Left cardiac atrium (tissue), 4 donors: ENCODE data around the gene AUTS2. TPM values are rescaled to one million over a fixed set of nuclear protein-coding genes. Genes with fewer than 3 reads are reported as not detected.

Source experiments
- ATAC-seq, 2 donors: fragments of 200-7000 bp; cut with Tn5 transposase; one replicate each; pipeline ENCODE4 v1.9.1; 2020; ENCODE audit warnings: mild to moderate bottlenecking in 2 of 2, moderate library complexity in 2 of 2
- DNase-seq: peaks from one replicate; pipeline ENCODE4 v3.0.0-alpha.2; 2020
- intact Hi-C, 2 donors: fragments of 100-400 bp; cut with DNase I; formaldehyde crosslinking; loops; one replicate each; pipeline versions ENCODE4 v1.14.1 to v1.15.1; 2022 to 2023
- total RNA-seq, 2 donors: library from RNA; stranded (reverse); fragmentation: NEBNext Ultra II Directional; extraction: Animal tissue kit (Norgen Biotek cat#: 25700); gene quantifications; one replicate each; pipeline ENCODE4 v1.2.1, GENCODE V29; 2021
- donor health status: DM: no; HTN: yes; CAD: no.
- donor health status: DM: no; HTN: yes; CAD: no; lungs with severe emphysema.
- donor health status: DM: yes; HTN: yes; CAD: no.
- donor health status: Dilated cardiomyopathy.

The AUTS2 gene
- total RNA-seq, 2 donors from 2014 or later, result 10.5 to 15.2 TPM

- DNase-seq (no peak), ATAC-seq (no peak)
- intact Hi-C loops, result no loop called here
Observed at GRCh38 chr7:69882269-69882668, 284.0 kb downstream of the AUTS2 start.

GRCh38 chr7:69883399-69883891 is 285.2 kb downstream of the AUTS2 start:
- ATAC-seq, result no peak
- no peak for DNase-seq
- intact Hi-C loops, result no loop called here

- ATAC-seq, result no peak
- no peak for DNase-seq
- intact Hi-C loops, result no loop called here
Observed at GRCh38 chr7:69885431-69885830, 287.2 kb downstream of the AUTS2 start.

DNA sequence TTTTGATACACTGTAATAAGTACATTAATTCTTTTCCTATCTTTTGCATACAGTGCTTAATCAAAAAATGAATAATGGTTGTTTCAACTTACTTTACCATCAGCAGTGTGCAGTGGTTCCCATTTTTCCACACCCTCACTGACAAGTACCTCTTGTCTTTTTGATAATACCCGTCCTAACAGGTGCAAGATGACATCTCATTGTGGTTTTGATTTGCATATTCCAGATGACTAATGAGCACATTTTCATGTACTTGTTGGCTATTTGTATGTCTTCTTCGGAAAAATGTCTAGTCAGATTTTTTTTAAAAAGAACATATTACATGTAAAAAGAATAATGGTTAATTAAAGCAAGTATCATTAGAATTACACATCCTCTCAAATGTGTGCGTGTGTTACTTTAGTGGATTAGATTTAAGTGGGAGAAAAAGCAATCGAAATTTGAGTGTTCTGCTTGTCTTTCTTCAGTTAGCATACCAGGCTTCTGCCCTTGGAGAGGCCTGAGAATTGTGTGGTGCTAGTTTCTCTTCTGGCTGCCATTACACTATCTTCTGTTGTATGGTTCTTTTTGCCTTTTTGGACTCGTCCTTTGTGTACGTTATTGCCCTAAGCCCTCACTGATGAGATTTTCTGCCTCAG is 291.2 kb downstream of the AUTS2 start:
- ATAC-seq, result no peak
- intact Hi-C loops, result no loop called here
- no peak for DNase-seq

- ATAC-seq (peak in 1 of 2 donors; percentile 27), DNase-seq (no peak)
- intact Hi-C loops, result loop anchor here in 1 of 2 donors (10.0 kb wide), 1 partner anchor 295 kb away; the partner anchor contains the start of gene AUTS2
Observed at GRCh38 chr7:69889976-69890351, 291.7 kb downstream of the AUTS2 start.

DNA sequence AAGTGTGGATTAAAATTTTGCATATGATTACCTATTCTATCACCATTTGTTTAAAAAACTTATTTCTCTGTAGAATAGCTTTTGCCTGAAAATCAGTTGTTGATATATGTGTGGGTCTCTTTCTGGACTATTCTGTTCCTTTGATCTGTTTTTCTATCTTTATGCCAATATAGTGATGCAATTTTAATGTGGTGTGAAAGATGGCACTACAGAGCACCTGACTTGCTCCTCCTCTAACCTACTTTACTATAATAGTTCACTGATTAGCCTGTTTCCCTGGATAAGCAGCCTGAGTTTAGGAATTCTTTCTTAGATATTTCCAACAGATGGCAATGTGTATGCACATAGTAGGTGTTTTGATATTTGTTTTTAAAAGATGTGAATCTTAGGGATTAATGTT is 294.5 kb downstream of the AUTS2 start:
- ATAC-seq (no peak), DNase-seq (no peak)
- intact Hi-C loops, result loop anchor here in 1 of 2 donors (10.0 kb wide), 1 partner anchor 298 kb away; the partner anchor contains the start of gene AUTS2

DNA sequence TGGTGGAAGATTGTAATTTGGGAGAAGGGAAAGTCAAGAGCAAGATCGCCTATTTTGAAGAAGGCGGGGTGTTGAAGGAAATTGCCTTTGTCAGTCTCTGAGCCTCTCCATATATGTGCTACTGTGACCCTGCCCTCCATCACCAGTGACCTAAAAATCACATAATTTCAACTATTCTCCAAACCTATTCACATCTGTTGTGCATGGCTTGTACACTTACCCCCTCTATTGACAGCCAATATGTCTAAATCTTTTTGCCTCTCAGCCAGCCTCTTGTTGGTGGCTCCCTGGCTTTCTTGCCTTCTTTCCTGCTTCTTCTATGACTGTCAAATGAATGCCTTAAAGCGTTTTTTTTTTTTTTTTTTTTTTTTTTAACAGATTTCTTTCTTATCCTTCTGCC is 295.6 kb downstream of the AUTS2 start:
- intact Hi-C loops, result loop anchor here in 1 of 2 donors (10.0 kb wide), 1 partner anchor 299 kb away; the partner anchor contains the start of gene AUTS2
- DNase-seq (no peak), ATAC-seq (peak in 1 of 2 donors; percentile 23)

DNA sequence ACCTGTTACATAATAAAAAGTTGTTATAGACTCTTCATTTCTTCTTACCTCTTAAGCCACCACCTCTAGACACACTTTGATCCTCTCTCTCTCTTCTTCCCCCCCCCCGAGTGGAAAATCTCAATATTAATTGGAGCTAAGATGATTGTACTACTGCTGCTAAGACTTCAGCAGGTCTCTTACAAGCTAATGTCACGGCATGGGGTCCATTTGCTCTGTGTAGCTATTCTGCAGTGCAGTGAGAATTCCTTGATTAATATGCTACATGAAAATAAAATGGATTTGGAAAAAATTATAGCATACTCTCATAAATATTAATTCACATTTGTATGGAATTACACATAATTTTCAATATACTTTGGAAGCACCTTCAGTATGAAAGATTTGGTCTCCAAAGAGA is 297.2 kb downstream of the AUTS2 start:
- intact Hi-C loops, result loop anchor here in 1 of 2 donors (10.0 kb wide), 1 partner anchor 301 kb away; the partner anchor contains the start of gene AUTS2
- ATAC-seq, result no peak
- DNase-seq, result no peak

GRCh38 chr7:69896121-69896520 is 297.8 kb downstream of the AUTS2 start:
- no peak for DNase-seq
- ATAC-seq, result no peak
- intact Hi-C loops, result loop anchor here in 1 of 2 donors (10.0 kb wide), 1 partner anchor 301 kb away; the partner anchor contains the start of gene AUTS2

DNA sequence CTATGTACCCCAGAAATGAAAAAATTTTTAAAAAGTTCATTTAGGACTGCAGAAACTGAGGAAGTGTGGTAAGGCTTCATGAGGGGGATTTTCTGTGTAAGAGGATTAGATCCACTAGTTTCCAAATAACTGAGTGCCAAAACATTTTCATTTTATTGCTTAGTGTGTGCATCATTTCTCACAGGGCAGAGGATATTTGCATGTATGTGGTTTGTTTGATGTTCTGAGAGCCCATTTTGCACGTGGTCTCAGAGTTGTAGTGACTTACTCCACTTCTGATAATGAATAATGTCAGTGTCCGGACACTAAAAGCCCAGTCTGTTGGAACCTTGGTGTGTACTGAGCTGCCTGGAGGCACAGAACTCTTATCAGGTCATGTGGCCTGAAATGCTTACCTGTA is 299.9 kb downstream of the AUTS2 start:
- intact Hi-C loops, result loop anchor here in 1 of 2 donors (10.0 kb wide), 1 partner anchor 303 kb away; the partner anchor contains the start of gene AUTS2
- DNase-seq, result no peak
- ATAC-seq, result no peak

GRCh38 chr7:69903410-69903809 is 305.1 kb downstream of the AUTS2 start:
- intact Hi-C loops, result no loop called here
- ATAC-seq (no peak), DNase-seq (no peak)

DNA sequence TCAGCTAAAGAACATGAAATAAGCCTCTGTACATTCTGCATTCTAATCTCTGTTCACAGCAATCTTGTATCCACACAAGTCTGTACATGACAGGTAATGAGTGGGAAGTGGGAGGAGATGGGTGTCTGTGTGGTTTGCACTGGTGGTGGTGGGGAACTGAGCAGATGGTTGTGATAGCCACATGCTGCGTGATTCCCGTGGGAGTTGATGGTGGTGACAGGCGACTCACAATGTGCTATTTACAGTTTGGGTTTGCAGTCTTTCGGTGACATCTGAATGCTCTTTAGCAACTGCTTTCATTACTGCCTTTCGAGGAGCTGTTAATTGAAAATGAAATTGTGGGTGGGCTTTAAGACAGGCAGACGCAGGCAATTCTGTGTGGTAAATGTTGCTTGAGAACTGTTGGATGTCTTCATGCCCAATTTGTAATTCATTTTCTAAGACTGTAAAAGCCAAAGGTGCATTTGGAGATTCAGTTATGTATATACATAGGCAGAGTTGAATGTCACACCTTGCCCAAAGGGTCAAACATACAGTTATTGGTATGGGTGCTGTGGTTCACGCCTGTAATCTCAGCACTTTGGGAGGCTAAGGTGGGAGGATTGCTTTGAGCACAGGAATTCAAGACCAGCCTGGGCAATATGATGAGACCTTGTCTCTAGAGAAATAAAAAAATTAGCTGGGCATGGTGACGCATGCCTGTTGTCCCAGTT is 308.2 kb downstream of the AUTS2 start:
- intact Hi-C loops, result no loop called here
- DNase-seq (no peak), ATAC-seq (no peak)

GRCh38 chr7:69907720-69908119 is 309.4 kb downstream of the AUTS2 start:
- ATAC-seq (no peak), DNase-seq (no peak)
- intact Hi-C loops, result no loop called here

- DNase-seq, result no peak
- intact Hi-C loops, result no loop called here
- no peak for ATAC-seq
Observed at GRCh38 chr7:69908454-69908853, 310.2 kb downstream of the AUTS2 start.

DNA sequence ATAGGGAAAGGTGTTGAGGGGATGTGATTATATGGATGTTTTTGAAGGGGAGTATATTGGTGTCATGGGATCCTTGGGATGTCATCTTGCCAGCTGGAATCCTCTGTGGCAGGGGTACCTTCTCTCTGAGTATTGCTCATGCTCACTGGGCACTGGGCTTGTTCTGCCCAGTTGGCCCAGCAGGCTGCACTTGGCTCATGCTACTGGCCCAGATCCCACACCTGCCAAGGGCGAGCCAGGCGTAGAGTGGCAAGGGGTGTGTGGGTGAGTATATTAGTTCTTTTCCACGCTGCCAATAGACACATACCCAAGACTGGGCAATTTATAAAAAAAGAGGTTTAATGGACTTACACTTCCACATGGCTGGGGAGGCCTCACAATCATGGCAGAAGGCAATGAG is 311.9 kb downstream of the AUTS2 start:
- intact Hi-C loops, result no loop called here
- no peak for ATAC-seq
- no peak for DNase-seq

DNA sequence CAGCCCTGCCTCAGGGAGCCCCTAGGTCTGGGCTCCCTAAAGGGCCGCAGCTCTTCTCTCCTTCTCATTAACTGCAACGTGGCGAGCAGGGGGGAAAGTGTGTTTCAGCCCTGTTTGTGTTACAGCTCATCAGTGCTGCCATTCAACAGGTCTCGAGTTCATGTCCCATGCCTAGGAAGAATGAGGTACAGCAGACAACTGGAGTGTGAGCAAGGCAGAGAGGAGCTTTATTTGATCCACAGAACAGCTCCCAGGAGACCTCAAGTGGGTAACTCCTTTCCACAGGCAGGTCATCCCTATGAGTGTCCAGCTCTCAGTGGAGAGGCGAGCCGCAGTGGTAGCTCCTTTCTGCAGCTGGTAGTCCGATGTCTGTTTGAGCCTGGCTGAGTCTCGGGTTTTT is 313.1 kb downstream of the AUTS2 start:
- no peak for DNase-seq
- no peak for ATAC-seq
- intact Hi-C loops, result no loop called here

DNA sequence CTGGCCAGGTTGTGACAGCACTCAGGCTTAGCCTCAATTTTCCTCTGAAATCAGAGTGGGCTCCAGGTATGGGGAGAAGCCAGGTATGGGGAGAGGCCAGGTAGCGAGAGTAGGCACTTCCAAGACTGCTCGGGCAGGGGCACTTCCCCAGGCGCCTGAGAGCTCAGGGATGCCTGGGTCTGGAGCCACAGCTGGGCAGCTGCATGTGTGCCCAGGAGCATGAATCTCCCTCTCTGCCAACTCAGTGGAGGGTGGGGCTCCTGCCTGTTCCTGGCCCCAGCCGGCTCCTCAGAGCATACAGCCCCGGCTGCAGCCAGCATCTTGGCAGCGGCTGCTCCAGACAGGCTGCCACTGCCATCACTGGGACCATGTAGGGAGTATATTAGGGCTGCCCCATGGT is 313.9 kb downstream of the AUTS2 start:
- peak in 1 of 2 donors; percentile 23 for ATAC-seq

GRCh38 chr7:69912846-69913245 is 314.6 kb downstream of the AUTS2 start:
- intact Hi-C loops, result no loop called here
- no peak for DNase-seq
- no peak for ATAC-seq

More for the DNA sequence above, 313.9 kb downstream of the AUTS2 start:
- intact Hi-C loops, result no loop called here
- DNase-seq, result no peak

- DNase-seq, result no peak
- ATAC-seq, result no peak
- intact Hi-C loops, result no loop called here
Observed at GRCh38 chr7:69919426-69920111, 321.3 kb downstream of the AUTS2 start.

DNA sequence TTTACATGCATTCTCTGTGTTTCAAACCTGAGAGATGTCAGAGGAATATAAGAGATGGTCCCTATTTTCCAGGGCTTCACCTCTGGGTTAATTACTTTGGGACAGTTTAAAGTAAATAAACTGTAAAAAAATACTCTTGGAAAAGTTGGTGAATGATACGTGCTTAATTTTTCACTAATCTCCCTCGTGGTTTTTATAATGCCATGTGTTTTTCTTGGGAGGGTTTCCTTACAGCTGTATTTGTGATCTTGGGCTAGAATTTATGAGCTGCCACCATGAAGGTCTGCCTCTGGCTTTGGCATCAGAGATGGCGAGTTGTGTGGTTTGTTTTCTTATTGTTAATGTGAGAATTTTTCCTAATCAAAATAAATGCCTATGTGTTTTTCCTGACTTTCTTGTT is 322.5 kb downstream of the AUTS2 start:
- ATAC-seq (no peak), DNase-seq (no peak)
- intact Hi-C loops, result no loop called here
